Activated naive CD8-positive, alpha-beta T cell treated with anti-CD3 and anti-CD28 coated beads, Interleukin-2, amount 50 U/mL, for 16 hours (primary cell): Measurements from ENCODE around the gene PSPN.
"Not testable (repeated sequence)": the region's sequence is repeated elsewhere in the genome, so short reads cannot be mapped to it uniquely, and the experiment has no call there.

ENCODE experiments used
- DNase-seq: peaks from one replicate; pipeline ENCODE4 v3.0.0-alpha.2; 2020; ENCODE audit warnings: low read depth, low spot score

Gene PSPN

GRCh38 chr19:6402837-6403608 is 27.3 kb upstream of the PSPN start:
- no peak for DNase-seq

GRCh38 chr19:6402058-6402457 is 26.3 kb upstream of the PSPN start:
- DNase-seq: no peak

- not testable (repeated sequence) for DNase-seq
Measured at GRCh38 chr19:6400062-6400944, 24.6 kb upstream of the PSPN start.

GRCh38 chr19:6396305-6396704 is 20.6 kb upstream of the PSPN start:
- no peak for DNase-seq

GRCh38 chr19:6394831-6395230 is 19.1 kb upstream of the PSPN start:
- no peak for DNase-seq

- peak; percentile 47 for DNase-seq
Measured at GRCh38 chr19:6393983-6394412, 18.3 kb upstream of the PSPN start.

- peak; percentile 89 for DNase-seq
Measured at GRCh38 chr19:6393074-6393982, 17.6 kb upstream of the PSPN start, which contains the start of gene GTF2F1. Gene GTF2F1, minus strand, starts transcription at chr19:6393164. Its CDS starts 169 bp downstream, at chr19:6392995.

- DNase-seq: no peak
Measured at GRCh38 chr19:6392221-6393073, 16.7 kb upstream of the PSPN start.

- DNase-seq: no peak
Measured at GRCh38 chr19:6387372-6387771, 11.6 kb upstream of the PSPN start.

GRCh38 chr19:6384381-6384780 is 8.6 kb upstream of the PSPN start:
- DNase-seq: no peak

GRCh38 chr19:6383188-6383587 is 7.5 kb upstream of the PSPN start:
- DNase-seq: no peak

GRCh38 chr19:6381030-6381750 is 5.5 kb upstream of the PSPN start:
- no peak for DNase-seq

- no peak for DNase-seq
Measured at GRCh38 chr19:6379744-6380143, 4.0 kb upstream of the PSPN start.

GRCh38 chr19:6378486-6378885 is 2.8 kb upstream of the PSPN start:
- DNase-seq: no peak

- DNase-seq: no peak
Measured at GRCh38 chr19:6378041-6378440, 2.3 kb upstream of the PSPN start.

- DNase-seq: no peak
Measured at GRCh38 chr19:6376512-6377190, 918 bp upstream of the PSPN start.

- no peak for DNase-seq
Measured at GRCh38 chr19:6374711-6375410, 872 bp downstream of the PSPN start.

- DNase-seq: no peak
Measured at GRCh38 chr19:6374161-6374709, 1.5 kb downstream of the PSPN start.

- DNase-seq: no peak
Measured at GRCh38 chr19:6373813-6374108, 2.0 kb downstream of the PSPN start.
